SK-N-SH (cell line): Measurements from ENCODE around the gene MACROD2. TPM values are rescaled to one million over a fixed set of nuclear protein-coding genes. Genes with fewer than 3 reads are reported as not detected.

ENCODE experiments used
- CTCF ChIA-PET: fragments of 300-600, 350-600 bp; formaldehyde crosslinking; extraction: SDS; loops from one replicate; lab custom pipeline; 2021; lab: Yijun Ruan, JAX
- POLR2A ChIA-PET: fragments of 350-600 bp; sonication (Branson Sonifier 250); formaldehyde crosslinking; extraction: SDS; loops from one replicate; lab custom pipeline; 2020; ENCODE audit warnings: antibody characterized with exemption, inconsistent platforms; lab: Yijun Ruan, JAX
- DNase-seq: peaks from one replicate; pipeline ENCODE4 v3.0.0; 2012
- H2AFZ ChIP-seq: fragments of 200-600 bp; sonication (generic); 2 replicates; pipeline ENCODE4 v1.8.1; 2016; ENCODE audit warnings: antibody characterized with exemption, mild to moderate bottlenecking, low read depth
- H3F3A ChIP-seq: fragments of 200-600 bp; sonication (generic); replicated peaks from 2 replicates; pipeline ENCODE3; 2016; ENCODE audit warnings: antibody characterized with exemption, mild to moderate bottlenecking; ENCODE audit not compliant: insufficient read depth
- H3K27ac ChIP-seq, 2 experiments: fragments of 200-500 bp in 1 of 2; fragments of 200-600 bp in 1 of 2; sonication (Bioruptor generic) in 1 of 2; sonication (generic), shearing (Covaris generic) in 1 of 2; 2 replicates each; pipeline versions ENCODE4 v1.5.1 to v1.6.1; 2014 to 2016; ENCODE audit warnings: low read depth in 2 of 2, inconsistent platforms in 1 of 2, low read length in 1 of 2, mild to moderate bottlenecking in 1 of 2, mixed read lengths in 1 of 2
- H3K27me3 ChIP-seq: fragments of 200-600 bp; sonication (generic), shearing (Covaris generic); 2 replicates; pipeline ENCODE4 v1.6.1; 2016; ENCODE audit warnings: mixed run types; ENCODE audit not compliant: insufficient read depth
- H3K36me3 ChIP-seq, 2 experiments: fragments of 200-500 bp in 1 of 2; fragments of 200-600 bp in 1 of 2; sonication (Bioruptor generic) in 1 of 2; sonication (generic) in 1 of 2; replicated peaks in 1 of 2; 2 replicates each; pipeline versions ENCODE3 to v1.5.1; 2014 to 2016; ENCODE audit warnings: low read length in 1 of 2, mild to moderate bottlenecking in 1 of 2; ENCODE audit not compliant: insufficient read depth in 2 of 2, control insufficient read depth in 1 of 2
- H3K4me1 ChIP-seq, 2 experiments: fragments of 200-500 bp in 1 of 2; fragments of 200-600 bp in 1 of 2; sonication (Bioruptor generic) in 1 of 2; sonication (generic), shearing (Covaris generic) in 1 of 2; 2 replicates each; pipeline versions ENCODE4 v1.5.1 to v1.6.1; 2014 to 2016; ENCODE audit warnings: low read depth in 1 of 2, low read length in 1 of 2, mixed run types in 1 of 2; ENCODE audit not compliant: insufficient read depth in 2 of 2, control insufficient read depth in 1 of 2
- H3K4me2 ChIP-seq: fragments of 200-600 bp; sonication (generic), shearing (Covaris generic); 2 replicates; pipeline ENCODE4 v1.6.1; 2017; ENCODE audit warnings: mixed run types
- H3K4me3 ChIP-seq, 2 experiments: fragments of 200-500 bp in 1 of 2; fragments of 200-600 bp in 1 of 2; sonication (Bioruptor generic) in 1 of 2; sonication (generic), shearing (Covaris generic) in 1 of 2; 2 replicates each; pipeline versions ENCODE4 v1.5.1 to v1.8.1; 2014 to 2016; ENCODE audit warnings: low read depth in 2 of 2, inconsistent platforms in 1 of 2, low read length in 1 of 2, mild to moderate bottlenecking in 1 of 2, mixed read lengths in 1 of 2, moderate library complexity in 1 of 2
- H3K79me2 ChIP-seq: fragments of 200-600 bp; sonication (generic); 2 replicates; pipeline ENCODE4 v1.8.1; 2017; ENCODE audit warnings: mild to moderate bottlenecking; ENCODE audit not compliant: insufficient read depth
- H3K9ac ChIP-seq: fragments of 200-600 bp; sonication (generic); 2 replicates; pipeline ENCODE4 v1.6.1; 2017; ENCODE audit warnings: mixed run types
- H3K9me2 ChIP-seq: fragments of 200-600 bp; sonication (generic); 2 replicates; pipeline ENCODE4 v1.6.1; 2017; ENCODE audit warnings: mixed run types
- H3K9me3 ChIP-seq: fragments of 200-600 bp; sonication (generic); 2 replicates; pipeline ENCODE4 v1.6.1; 2017; ENCODE audit warnings: mixed run types, mild to moderate bottlenecking, moderate library complexity
- H4K20me1 ChIP-seq: fragments of 200-600 bp; sonication (generic); 2 replicates; pipeline ENCODE4 v1.6.1; 2017; ENCODE audit warnings: mild to moderate bottlenecking, mixed run types; ENCODE audit not compliant: insufficient read depth
- ELF1 ChIP-seq: IDR thresholded peaks from 2 replicates; pipeline ENCODE4 v1.4.0; 2012
- EP300 ChIP-seq, 2 experiments: IDR thresholded peaks; 2 replicates each; pipeline versions ENCODE4 v1.4.0 to v1.6.1; 2012; ENCODE audit warnings: borderline replicate concordance in 1 of 2, low read depth in 1 of 2, low read length in 1 of 2
- EZH2phosphoT487 ChIP-seq: fragments of 200-600 bp; sonication (generic); IDR thresholded peaks from 2 replicates; pipeline ENCODE4 v1.6.1; 2017; ENCODE audit warnings: low read depth, mixed run types, mild to moderate bottlenecking, antibody characterized with exemption, moderate library complexity, borderline replicate concordance
- FOSL2 ChIP-seq: IDR thresholded peaks from 2 replicates; pipeline ENCODE4 v1.4.0; 2012; ENCODE audit warnings: low read depth, mild to moderate bottlenecking, moderate library complexity, borderline replicate concordance
- FOXJ3 ChIP-seq: sonication (generic); formaldehyde crosslinking; IDR thresholded peaks from 2 replicates; pipeline ENCODE4 v1.5.1; 2020; ENCODE audit warnings: mild to moderate bottlenecking, missing genetic modification reagents
- FOXM1 ChIP-seq: IDR thresholded peaks from 2 replicates; pipeline ENCODE4 v1.4.0; 2012; ENCODE audit warnings: low read depth, mild to moderate bottlenecking
- GATA2 ChIP-seq: sonication (generic); formaldehyde crosslinking; IDR thresholded peaks from 2 replicates; pipeline ENCODE4 v1.5.0; 2020; ENCODE audit warnings: mild to moderate bottlenecking, missing genetic modification reagents
- IRF3 ChIP-seq: fragments of 150-350 bp; IDR thresholded peaks from 2 replicates; pipeline ENCODE4 v1.6.1; 2016; ENCODE audit warnings: mild to moderate bottlenecking, low read depth, low read length
- MAX ChIP-seq: IDR thresholded peaks from 2 replicates; pipeline ENCODE4 v1.4.0; 2012; ENCODE audit warnings: low read depth
- PBX3 ChIP-seq: IDR thresholded peaks from 2 replicates; pipeline ENCODE4; 2012
- RCOR1 ChIP-seq: fragments of 150-350 bp; IDR thresholded peaks from 2 replicates; pipeline ENCODE4 v1.6.1; 2017; ENCODE audit warnings: antibody characterized with exemption, low read length
- RXRA ChIP-seq: IDR thresholded peaks from 2 replicates; pipeline ENCODE4 v1.4.0; 2012; ENCODE audit warnings: low read depth, mild to moderate bottlenecking, borderline replicate concordance
- SIN3A ChIP-seq: IDR thresholded peaks from 2 replicates; pipeline ENCODE4 v1.6.1; 2012; ENCODE audit warnings: low read depth, mild to moderate bottlenecking, low read length, moderate library complexity, borderline replicate concordance
- TCF12 ChIP-seq: IDR thresholded peaks from 2 replicates; pipeline ENCODE4 v1.4.0; 2012
- TEAD4 ChIP-seq: IDR thresholded peaks from 2 replicates; pipeline ENCODE4 v1.4.0; 2012; ENCODE audit warnings: mild to moderate bottlenecking, borderline replicate concordance; ENCODE audit not compliant: insufficient read depth
- USF1 ChIP-seq: IDR thresholded peaks from 2 replicates; pipeline ENCODE4 v1.4.0; 2012; ENCODE audit warnings: low read depth, borderline replicate concordance
- USF2 ChIP-seq: fragments of 150-350 bp; IDR thresholded peaks from 2 replicates; pipeline ENCODE4 v1.6.1; 2017; ENCODE audit warnings: antibody characterized with exemption, low read length, low read depth, borderline replicate concordance
- ZBTB33 ChIP-seq: IDR thresholded peaks from 2 replicates; pipeline ENCODE4 v1.4.0; 2012; ENCODE audit warnings: low read depth, borderline replicate concordance
- WGBS: methylation state at CpG from one replicate; pipeline ENCODE4 v1.1.6; 2017; ENCODE audit warnings: low lambda C conversion rate; 5-methylcytosine and 5-hydroxymethylcytosine counted together
- polyA plus RNA-seq, 3 experiments: library from polyadenylated mRNA; depleted of rRNA; stranded (reverse); fragments of >200 nt; gene quantifications; 2 replicates each; pipeline ENCODE4 v1.2.3, GENCODE V29; 2012

The MACROD2 gene
- polyA plus RNA-seq, 1 of the 3 experiments (the other 2 are of a cell fraction), result 0.33 TPM

GRCh38 chr20:15563836-15564235, 1568.5 kb downstream of the MACROD2 start:
- Histone ChIP-seq H3F3A (no peaks in the 10 kb centered on the region), H3K27ac (no peak overlapping the region), H3K79me2 (no peaks in the 10 kb centered on the region), H3K9ac (no peak overlapping the region), H3K36me3 (no peaks in the 10 kb centered on the region), H3K9me2 (no peaks in the 10 kb centered on the region), H3K9me3 (no peaks in the 10 kb centered on the region), H2AFZ (no peak overlapping the region), H3K4me2 (no peak overlapping the region), H3K4me1 (peaks cover 0 to 2% of the 10 kb centered on the region in 2 experiments; a peak in 2 of 4 replicates), H4K20me1 (no peaks in the 10 kb centered on the region), H3K27me3 (no peaks in the 10 kb centered on the region), H3K4me3 (no peak overlapping the region)
- ChIA-PET POLR2A (no interaction called here), CTCF (no interaction called here)
- DNase-seq, result no peak
- TF ChIP-seq ELF1 (no peak), PBX3 (no peak), ZBTB33 (no peak), RCOR1 (no peak), FOXM1 (no peak), EP300 (IDR thresholded peaks at IDR 0.05; ENCODE audit: borderline replicate concordance in 1 of 2, low read depth in 1 of 2, low read length in 1 of 2) (no peak), FOXJ3 (CRISPR knock-in tag) (no peak)
- 25% methylated on average over 4 of the region's 4 CpGs for WGBS

GRCh38 chr20:15564981-15565380, 1569.7 kb downstream of the MACROD2 start:
- Histone ChIP-seq H3K4me1 (peaks cover 0 to 2% of the 10 kb centered on the region in 2 experiments; a peak in 2 of 4 replicates), H3K4me2 (no peak overlapping the region), H3K79me2 (no peaks in the 10 kb centered on the region), H3K9me3 (no peaks in the 10 kb centered on the region), H2AFZ (no peak overlapping the region), H3F3A (no peaks in the 10 kb centered on the region), H3K9ac (no peak overlapping the region), H4K20me1 (no peaks in the 10 kb centered on the region), H3K27ac (no peak overlapping the region), H3K27me3 (no peaks in the 10 kb centered on the region), H3K4me3 (no peak overlapping the region), H3K36me3 (no peaks in the 10 kb centered on the region), H3K9me2 (no peaks in the 10 kb centered on the region)
- CTCF ChIA-PET, result interaction anchor here (1.3 kb wide), 1 partner anchor 10 kb away, joined by 3 read pairs; no protein-coding TSS in a partner anchor
- no peak for DNase-seq
- POLR2A ChIA-PET, result no interaction called here
- WGBS, result 83% methylated on average over 3 of the region's 3 CpGs
- TF ChIP-seq ZBTB33 (no peak), IRF3 (no peak), RXRA (no peak), GATA2 (no peak), EZH2phosphoT487 (no peak), USF2 (no peak), MAX (no peak), SIN3A (no peak), FOSL2 (no peak), USF1 (no peak), TEAD4 (no peak), RCOR1 (no peak), ELF1 (no peak), TCF12 (no peak)
